ENCODE results near the gene CRBN.

The CRBN gene

DNA sequence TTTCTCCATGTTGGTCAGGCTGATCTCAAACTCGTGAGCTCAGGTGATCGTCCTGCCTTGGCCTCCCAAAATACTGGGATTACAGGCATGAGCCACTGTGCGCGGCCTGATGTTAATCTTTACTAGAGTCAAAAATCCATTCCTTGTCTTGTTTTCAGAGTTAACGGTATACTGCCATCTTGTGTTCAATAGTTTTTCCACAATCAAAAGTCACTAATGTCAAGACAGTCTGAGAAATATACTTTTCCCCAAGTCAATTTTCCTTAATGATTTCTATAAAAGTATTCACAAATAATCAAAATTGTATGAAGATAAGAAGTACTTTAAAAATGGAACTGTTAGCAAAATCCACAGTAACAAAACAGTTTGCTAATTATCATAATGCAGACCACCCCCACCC is 8.5 kb downstream of the CRBN start:
- DNase-seq (ENCODE audit: low read depth), result no peak

DNA sequence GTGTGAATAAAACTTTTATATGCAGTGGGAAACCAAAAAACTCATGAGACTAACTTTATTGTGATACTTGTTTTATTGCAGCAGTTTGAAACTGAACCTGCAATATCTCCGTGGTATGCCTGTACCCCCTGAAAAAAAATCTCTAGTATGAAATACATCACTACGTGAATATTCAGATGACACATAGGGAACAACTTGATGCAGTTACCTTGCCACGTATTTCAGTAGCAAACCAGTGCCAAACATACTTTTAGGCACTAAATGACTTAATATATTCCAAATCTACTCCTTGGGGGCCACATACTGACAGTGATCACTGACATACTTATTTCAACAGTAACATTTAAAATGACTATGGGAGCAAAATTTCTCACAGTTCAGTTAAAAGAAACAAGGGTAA is 13.8 kb downstream of the CRBN start:
- no peak for DNase-seq (ENCODE audit: low read depth)

GRCh38 chr3:3165241-3165640 is 14.2 kb downstream of the CRBN start:
- no peak for DNase-seq (ENCODE audit: low read depth)

GRCh38 chr3:3160826-3161225 is 18.7 kb downstream of the CRBN start:
- no peak for DNase-seq (ENCODE audit: low read depth)

- DNase-seq (ENCODE audit: low read depth), result no peak
Measured at GRCh38 chr3:3157484-3157883, 22.0 kb downstream of the CRBN start.

GRCh38 chr3:3154879-3155610 is 24.4 kb downstream of the CRBN start:
- DNase-seq (ENCODE audit: low read depth), result no peak

- DNase-seq (ENCODE audit: low read depth), result no peak
Measured at GRCh38 chr3:3151513-3151912, 28.0 kb downstream of the CRBN start.

GRCh38 chr3:3149560-3149959 is 29.9 kb downstream of the CRBN start:
- DNase-seq (ENCODE audit: low read depth), result no peak

- no peak for DNase-seq (ENCODE audit: low read depth)
Measured at GRCh38 chr3:3145831-3146230, 33.7 kb downstream of the CRBN start.

DNA sequence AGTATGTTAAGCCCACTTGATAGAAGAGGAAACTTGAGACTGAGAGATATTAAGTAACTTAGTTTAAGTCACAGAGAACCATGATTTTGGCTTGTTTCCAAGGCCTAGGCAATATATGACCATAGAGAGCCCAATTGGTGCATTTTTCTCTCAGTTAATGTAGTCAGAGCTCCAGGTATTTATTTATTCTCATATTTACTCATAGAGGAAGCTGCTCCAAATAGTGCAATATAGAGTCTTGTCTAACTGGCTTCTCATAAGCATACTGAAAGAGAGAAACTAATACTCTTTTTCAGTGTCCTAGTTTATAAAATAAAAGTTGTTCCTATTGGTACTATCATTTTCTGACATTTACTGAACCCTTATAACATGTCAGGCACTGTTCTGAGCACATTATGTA is 37.6 kb downstream of the CRBN start:
- DNase-seq (ENCODE audit: low read depth), result no peak

GRCh38 chr3:3137526-3137925 is 42.0 kb downstream of the CRBN start:
- DNase-seq (ENCODE audit: low read depth), result no peak

DNA sequence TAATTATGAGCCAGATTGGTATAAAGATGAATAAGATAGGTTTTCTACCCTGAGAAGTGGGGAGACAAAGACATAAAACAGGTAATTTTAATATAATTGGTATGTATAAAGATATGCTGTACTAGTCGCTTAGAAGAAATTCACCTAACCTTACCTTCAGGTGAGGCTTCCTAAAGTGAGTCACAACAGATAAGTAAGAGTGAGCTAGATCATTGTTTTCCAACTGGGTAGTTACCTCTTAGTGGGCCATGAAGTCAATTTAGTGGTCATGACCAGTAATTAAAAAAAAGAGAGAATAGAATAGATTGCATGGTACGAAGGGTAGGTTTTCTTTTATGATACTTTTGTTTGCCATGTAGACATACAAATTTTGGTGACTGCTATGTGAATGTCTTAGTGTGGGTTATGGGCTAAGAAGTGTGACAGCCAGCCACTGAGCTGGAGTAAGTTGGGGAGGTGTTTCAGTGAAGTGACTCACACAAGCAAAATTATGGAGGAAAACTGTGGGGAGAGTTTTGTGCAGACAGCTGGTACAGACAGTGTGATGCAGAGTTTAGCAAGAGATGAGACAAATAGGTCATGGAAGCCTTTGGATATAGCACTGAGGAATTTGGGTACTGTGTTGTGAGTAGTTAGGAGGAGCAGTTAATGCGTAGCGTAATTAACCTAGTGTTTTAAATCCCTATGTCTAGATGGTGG is 44.6 kb downstream of the CRBN start:
- DNase-seq (ENCODE audit: low read depth), result no peak

DNA sequence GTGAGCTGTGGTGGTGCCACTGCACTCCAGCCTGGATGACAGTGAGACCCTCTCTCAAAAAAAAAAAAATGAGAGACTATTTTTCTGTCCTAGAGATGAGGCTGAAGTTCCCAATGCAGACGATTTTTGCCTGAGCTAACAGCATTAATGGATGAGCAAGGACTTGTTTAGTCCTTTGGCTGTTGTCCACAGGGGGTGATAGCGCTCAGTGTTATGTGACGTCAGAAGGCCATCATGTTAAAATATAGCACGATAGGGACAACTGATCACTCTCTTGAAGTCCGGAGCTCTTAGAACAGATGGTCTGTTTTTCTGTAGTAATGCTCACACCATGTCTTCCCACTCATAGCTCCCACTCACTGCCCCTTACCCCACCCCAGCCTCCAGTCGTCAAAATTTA is 46.0 kb downstream of the CRBN start:
- no peak for DNase-seq (ENCODE audit: low read depth)

GRCh38 chr3:3129579-3129978 is 49.9 kb downstream of the CRBN start:
- no peak for DNase-seq (ENCODE audit: low read depth)

GRCh38 chr3:3127432-3128010 is 52.0 kb downstream of the CRBN start:
- peak; percentile 26 for DNase-seq (ENCODE audit: low read depth)

DNA sequence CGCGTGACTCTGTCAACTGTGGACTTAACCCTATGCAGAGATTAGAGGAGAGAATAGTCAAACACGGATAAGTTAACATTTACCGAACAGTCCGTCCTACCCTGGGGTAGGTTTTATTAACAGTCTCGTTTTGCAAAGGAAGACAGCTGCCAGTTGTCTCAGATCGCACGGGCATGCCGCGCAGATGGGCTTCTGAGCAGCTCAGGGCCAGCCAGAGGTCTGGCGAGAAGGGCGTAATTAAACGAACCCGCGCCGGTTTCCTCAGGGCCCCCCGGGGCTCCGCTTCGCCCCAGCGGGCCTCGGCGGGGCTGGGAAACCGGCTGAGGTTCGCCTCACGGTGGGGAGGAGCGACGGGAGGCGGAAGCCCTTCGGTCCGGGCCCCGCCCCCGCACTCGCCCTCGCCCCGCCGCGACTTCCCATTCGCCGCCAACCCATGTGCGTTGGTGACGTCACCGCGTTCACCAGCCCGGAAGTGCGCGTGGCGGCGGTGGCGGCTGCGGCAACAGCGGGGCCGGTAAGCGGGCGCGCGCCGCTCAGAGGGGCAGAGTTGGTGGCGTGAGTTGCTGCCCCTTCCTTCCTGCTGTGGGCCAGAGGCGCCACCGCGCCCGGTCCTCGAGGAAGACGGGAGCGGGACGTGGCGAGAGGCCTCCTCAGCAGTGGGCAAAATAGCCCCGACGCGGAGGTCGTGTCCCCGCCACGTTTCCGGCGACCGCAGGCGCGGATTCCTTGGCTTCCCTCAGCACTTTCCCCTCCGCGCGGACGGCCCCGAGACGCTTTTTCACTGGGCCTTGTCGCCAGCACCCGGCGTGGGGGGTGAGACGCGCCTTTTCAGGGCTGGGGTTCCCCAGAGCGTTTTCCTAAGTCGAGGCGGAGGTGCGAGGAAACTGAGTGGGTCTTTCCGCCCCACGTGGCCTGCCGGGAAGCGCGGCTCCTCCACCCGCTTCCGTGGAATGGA is 52.7 kb downstream of the CRBN start, which contains the start of gene TRNT1:
TSS of gene TRNT1 (plus strand) at position 464 of the 955 bp plus-strand sequence. CDS start 2,101 bp downstream, outside the sequence.
- peak; percentile 96 for DNase-seq (ENCODE audit: low read depth)

- no peak for DNase-seq (ENCODE audit: low read depth)
Measured at GRCh38 chr3:3125977-3126376, 53.5 kb downstream of the CRBN start.

DNA sequence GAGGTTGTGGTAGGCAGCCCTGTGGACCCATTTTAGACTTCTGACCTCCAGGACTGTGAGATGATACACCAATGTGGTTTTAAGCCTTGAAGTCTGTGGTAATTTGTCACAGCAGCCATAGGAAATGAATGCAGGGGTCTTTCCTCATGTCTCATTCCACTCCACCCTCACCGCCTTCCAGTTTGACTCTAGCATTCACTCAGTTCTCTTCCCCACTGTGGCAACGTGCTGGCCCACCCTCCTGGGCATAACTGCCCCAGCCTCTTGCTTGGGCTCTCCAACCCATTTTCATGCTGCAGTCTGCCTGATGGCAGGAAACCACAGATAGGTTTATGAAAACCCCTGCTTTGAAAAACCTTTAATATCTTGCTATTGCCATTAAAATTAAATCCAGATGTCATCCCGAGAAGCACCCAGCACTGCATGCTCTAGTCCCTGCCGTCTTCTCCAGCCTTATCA is 60.1 kb downstream of the CRBN start:
- DNase-seq (ENCODE audit: low read depth), result peak; percentile 24

DNA sequence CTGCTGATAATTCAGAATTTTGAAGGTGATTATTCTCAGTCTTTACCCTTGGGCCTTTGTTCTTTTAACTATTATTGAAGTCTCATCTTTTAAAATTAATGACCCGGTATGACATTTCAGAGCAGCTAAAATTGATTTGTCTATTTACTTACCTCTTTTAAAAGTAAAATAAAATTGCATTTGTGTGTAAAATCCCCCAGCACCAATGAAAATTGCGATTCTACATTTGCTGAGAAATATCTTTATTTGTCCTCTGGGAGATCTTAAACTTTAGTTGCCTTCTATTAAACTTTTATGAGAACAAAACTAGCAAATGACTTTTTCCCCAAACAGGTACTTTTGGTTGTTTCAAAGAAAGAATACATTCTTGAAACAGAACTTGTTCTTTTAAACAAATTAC is 61.8 kb downstream of the CRBN start:
- no peak for DNase-seq (ENCODE audit: low read depth)

DNA sequence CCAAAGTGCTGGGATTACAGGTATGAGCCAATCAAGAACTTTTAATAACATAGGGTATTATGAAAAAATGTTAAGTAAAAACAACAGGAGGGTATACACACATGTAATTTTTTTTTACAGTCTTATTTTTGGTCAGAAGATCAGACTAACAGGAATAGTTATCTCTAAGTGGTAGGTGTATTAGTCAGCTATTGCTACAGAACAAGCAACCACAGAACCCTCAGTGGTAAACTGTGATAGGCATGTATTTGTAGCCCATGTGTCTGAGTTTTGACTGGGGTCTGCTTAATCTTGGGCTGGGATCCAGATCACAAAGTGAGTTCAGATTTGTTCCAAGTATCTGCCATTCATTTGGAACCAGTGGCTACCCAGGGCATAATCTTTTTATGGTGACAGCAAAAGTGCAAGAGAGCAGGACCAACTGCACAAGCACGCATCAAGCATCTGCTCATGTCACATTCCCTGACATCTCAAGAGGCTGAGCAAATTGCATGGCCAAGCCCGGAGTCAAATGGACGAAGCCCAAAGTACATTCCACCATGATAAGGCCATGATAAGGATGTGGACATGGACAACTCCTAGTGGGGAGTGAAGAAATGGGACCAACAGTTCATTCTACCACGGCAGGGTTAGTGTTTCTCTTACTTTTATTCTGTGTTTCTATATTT is 66.3 kb downstream of the CRBN start:
- no peak for DNase-seq (ENCODE audit: low read depth)

GRCh38 chr3:3110749-3111361 is 68.6 kb downstream of the CRBN start:
- DNase-seq (ENCODE audit: low read depth), result no peak
